ENCODE results near the gene UTP3.
A peak's percentile ranks its signal among the peaks of the same experiment; 100 is the strongest.
"Not testable (repeated sequence)": the region's sequence is repeated elsewhere in the genome, so short reads cannot be mapped to it uniquely, and the experiment has no call there.

Gene UTP3

GRCh38 chr4:70687821-70688794 is at the start of gene UTP3:
UTP3 (plus strand) TSS chr4:70688532; CDS start chr4:70688678, 146 bp downstream.
- peak; percentile 97 for DNase-seq (ENCODE audit: low read depth)
- TF ChIP-seq CTCF (IDR thresholded peaks at IDR 0.05; ENCODE audit: low read depth, low read length) = peak; percentile 84
- TF ChIP-seq MYC (IDR thresholded peaks at IDR 0.05; ENCODE audit: low read depth, low read length) = peak; percentile 91
- TF ChIP-seq POLR2A (IDR thresholded peaks at IDR 0.05; ENCODE audit: extremely low read depth, insufficient read length) = peak; percentile 76
- peak; percentile 83 for TF ChIP-seq MAX (IDR thresholded peaks at IDR 0.05; ENCODE audit: low read depth, low read length)
- peak within 1 kb of the TSS; percentile 99 for H3K4me3 ChIP-seq (ENCODE audit: low read depth, low read length)

- TF ChIP-seq MAX (IDR thresholded peaks at IDR 0.05; ENCODE audit: low read depth, low read length) (no peak), POLR2A (IDR thresholded peaks at IDR 0.05; ENCODE audit: extremely low read depth, insufficient read length) (no peak), MYC (IDR thresholded peaks at IDR 0.05; ENCODE audit: low read depth, low read length) (no peak), CTCF (IDR thresholded peaks at IDR 0.05; ENCODE audit: low read depth, low read length) (no peak)
- no peak overlapping the region for H3K4me3 ChIP-seq (ENCODE audit: low read depth, low read length)
- DNase-seq (ENCODE audit: low read depth) = no peak
Measured at GRCh38 chr4:70640192-70640591, 48.1 kb upstream of the UTP3 start.

GRCh38 chr4:70650741-70651140 is 37.6 kb upstream of the UTP3 start:
- not testable (repeated sequence) for DNase-seq (ENCODE audit: low read depth); H3K4me3 ChIP-seq (ENCODE audit: low read depth, low read length)

GRCh38 chr4:70651864-70652506 is 36.3 kb upstream of the UTP3 start:
- DNase-seq (ENCODE audit: low read depth) = peak; percentile 45
- no peak overlapping the region for H3K4me3 ChIP-seq (ENCODE audit: low read depth, low read length)
- no peak for TF ChIP-seq MYC (IDR thresholded peaks at IDR 0.05; ENCODE audit: low read depth, low read length)
- no peak for TF ChIP-seq POLR2A (IDR thresholded peaks at IDR 0.05; ENCODE audit: extremely low read depth, insufficient read length)
- TF ChIP-seq MAX (IDR thresholded peaks at IDR 0.05; ENCODE audit: low read depth, low read length) = no peak
- no peak for TF ChIP-seq CTCF (IDR thresholded peaks at IDR 0.05; ENCODE audit: low read depth, low read length)

- TF ChIP-seq POLR2A (IDR thresholded peaks at IDR 0.05; ENCODE audit: extremely low read depth, insufficient read length) (no peak), CTCF (IDR thresholded peaks at IDR 0.05; ENCODE audit: low read depth, low read length) (no peak), MYC (IDR thresholded peaks at IDR 0.05; ENCODE audit: low read depth, low read length) (no peak), MAX (IDR thresholded peaks at IDR 0.05; ENCODE audit: low read depth, low read length) (no peak)
- no peak overlapping the region for H3K4me3 ChIP-seq (ENCODE audit: low read depth, low read length)
- DNase-seq (ENCODE audit: low read depth) = no peak
Measured at GRCh38 chr4:70654605-70655011, 33.7 kb upstream of the UTP3 start.

GRCh38 chr4:70657326-70657725 is 31.0 kb upstream of the UTP3 start:
- H3K4me3 ChIP-seq (ENCODE audit: low read depth, low read length) = no peak overlapping the region
- TF ChIP-seq CTCF (IDR thresholded peaks at IDR 0.05; ENCODE audit: low read depth, low read length) = no peak
- TF ChIP-seq MAX (IDR thresholded peaks at IDR 0.05; ENCODE audit: low read depth, low read length) = no peak
- TF ChIP-seq MYC (IDR thresholded peaks at IDR 0.05; ENCODE audit: low read depth, low read length) = no peak
- TF ChIP-seq POLR2A (IDR thresholded peaks at IDR 0.05; ENCODE audit: extremely low read depth, insufficient read length) = no peak
- no peak for DNase-seq (ENCODE audit: low read depth)

Measured in NB4 (cell line).